Gastroesophageal sphincter (tissue), 4 donors: ENCODE data around the gene GLRA3. TPM values are rescaled to one million over a fixed set of nuclear protein-coding genes. Genes with fewer than 3 reads are reported as not detected.

Source experiments
- ATAC-seq: fragments of 150-250 bp; one replicate; pipeline ENCODE4 v1.9.1; 2016; ENCODE audit warnings: mild to moderate bottlenecking, moderate library complexity
- H3K27ac ChIP-seq, 4 donors: fragments of 200-600 bp; sonication (generic) in 3 of 4; 1 replicate in 3 of 4; 2 replicates in 1 of 4; pipeline ENCODE4 v1.5.1; 2016 to 2019
- H3K27me3 ChIP-seq: fragments of 200-600 bp; sonication (generic); one replicate; pipeline ENCODE4 v1.5.1; 2019
- H3K36me3 ChIP-seq, 2 donors: fragments of 200-600 bp; sonication (generic); one replicate each; pipeline ENCODE4 v1.5.1; 2019; ENCODE audit warnings: control low read depth in 1 of 2
- H3K4me1 ChIP-seq, 3 donors: fragments of 200-600 bp; sonication (generic); 1 replicate in 2 of 3; 2 replicates in 1 of 3; pipeline ENCODE4 v1.5.1; 2016 to 2019; ENCODE audit warnings: control low read depth in 2 of 3
- H3K4me3 ChIP-seq, 2 donors: fragments of 200-600 bp; sonication (generic); one replicate each; pipeline ENCODE4 v1.5.1; 2019; ENCODE audit warnings: mild to moderate bottlenecking in 1 of 2, moderate library complexity in 1 of 2
- H3K9me3 ChIP-seq, 3 donors: fragments of 200-600 bp; sonication (generic); one replicate each; pipeline ENCODE4 v1.5.1; 2017 to 2019; ENCODE audit warnings: control low read depth in 2 of 3
- CTCF ChIP-seq, 4 experiments: fragments of 200-600 bp in 2 of 4; fragments of 450-650 bp in 2 of 4; sonication (generic) in 1 of 4; IDR thresholded peaks; one replicate each; pipeline ENCODE4 v1.5.1; 2017 to 2019; ENCODE audit warnings: antibody characterized with exemption in 4 of 4, mild to moderate bottlenecking in 2 of 4, moderate library complexity in 2 of 4
- EP300 ChIP-seq: sonication (generic); formaldehyde crosslinking; IDR thresholded peaks from one replicate; pipeline ENCODE4 v1.6.1; 2017; ENCODE audit warnings: antibody characterized with exemption, mild to moderate bottlenecking
- POLR2A ChIP-seq, 2 donors: fragments of 450-650 bp; IDR thresholded peaks; one replicate each; pipeline ENCODE4 v1.6.1; 2017; ENCODE audit warnings: antibody characterized with exemption in 2 of 2, mild to moderate bottlenecking in 2 of 2, moderate library complexity in 1 of 2
- POLR2AphosphoS5 ChIP-seq: sonication (generic); formaldehyde crosslinking; IDR thresholded peaks from one replicate; pipeline ENCODE4 v1.6.1; 2017; ENCODE audit warnings: antibody characterized with exemption
- WGBS, 2 donors: methylation state at CpG; one replicate each; pipeline ENCODE4 v1.1.5; 2018; ENCODE audit warnings: low coverage in 1 of 2; 5-methylcytosine and 5-hydroxymethylcytosine counted together
- total RNA-seq, 4 donors: library from RNA; depleted of rRNA; stranded (reverse); fragments of >200 nt; gene quantifications; one replicate each; pipeline ENCODE4 v1.1.0, GENCODE V29; 2016

Gene GLRA3
- total RNA-seq, 4 donors from 2014 or later = 0.13 TPM; not detected in 3

- Histone ChIP-seq H3K27ac (no peak overlapping the region), H3K4me3 (no peak overlapping the region), H3K9me3 (no peaks in the 10 kb centered on the region), H3K27me3 (no peaks in the 10 kb centered on the region), H3K4me1 (peaks cover 0 to 5% (median 0%) of the 10 kb centered on the region in 3 donors), H3K36me3 (no peaks in the 10 kb centered on the region)
- no peak for ATAC-seq
- WGBS, 2 donors = 78 to 88% methylated on average over 4 of the region's 4 CpGs
- TF ChIP-seq CTCF (IDR thresholded peaks at IDR 0.05) (no peak), EP300 (no peak)
Measured at GRCh38 chr4:174595141-174595929, 233.7 kb downstream of the GLRA3 start.

GRCh38 chr4:174593701-174594100, 235.3 kb downstream of the GLRA3 start:
- Histone ChIP-seq H3K36me3 (no peaks in the 10 kb centered on the region), H3K9me3 (no peaks in the 10 kb centered on the region), H3K27ac (no peak overlapping the region), H3K27me3 (no peaks in the 10 kb centered on the region), H3K4me1 (no peaks in the 10 kb centered on the region), H3K4me3 (no peak overlapping the region)
- ATAC-seq = no peak
- WGBS, 2 donors = 91 to 92% methylated on average over 3 of the region's 3 CpGs
- TF ChIP-seq EP300 (no peak), POLR2A (IDR thresholded peaks at IDR 0.05) (no peak), CTCF (IDR thresholded peaks at IDR 0.05) (no peak), POLR2AphosphoS5 (no peak)

- H3K9me3 ChIP-seq = no peaks in the 10 kb centered on the region
Measured at GRCh38 chr4:174592985-174593335, 236.1 kb downstream of the GLRA3 start.

GRCh38 chr4:174592256-174592984, 236.6 kb downstream of the GLRA3 start:
- Histone ChIP-seq H3K27ac (no peak overlapping the region), H3K36me3 (no peaks in the 10 kb centered on the region), H3K4me3 (no peak overlapping the region), H3K27me3 (no peaks in the 10 kb centered on the region), H3K9me3 (no peaks in the 10 kb centered on the region), H3K4me1 (no peaks in the 10 kb centered on the region)
- TF ChIP-seq CTCF (IDR thresholded peaks at IDR 0.05) (no peak), POLR2AphosphoS5 (no peak), EP300 (no peak), POLR2A (IDR thresholded peaks at IDR 0.05) (no peak)
- 83 to 100% methylated on average over 3 of the region's 3 CpGs for WGBS, 2 donors
- no peak for ATAC-seq

More at GRCh38 chr4:174592985-174593335, 236.1 kb downstream of the GLRA3 start:
- WGBS, 2 donors = 59 to 83% methylated on average over 3 of the region's 3 CpGs
- no peak for TF ChIP-seq POLR2AphosphoS5
- no peak for TF ChIP-seq CTCF (IDR thresholded peaks at IDR 0.05)
- TF ChIP-seq POLR2A (IDR thresholded peaks at IDR 0.05) = no peak
- TF ChIP-seq EP300 = no peak
- Histone ChIP-seq H3K27ac (no peak overlapping the region), H3K27me3 (no peaks in the 10 kb centered on the region), H3K36me3 (no peaks in the 10 kb centered on the region), H3K4me3 (no peak overlapping the region), H3K4me1 (no peaks in the 10 kb centered on the region)
- peak; percentile 61 for ATAC-seq
